Activated CD8-positive, alpha-beta memory T cell treated with anti-CD3 and anti-CD28 coated beads for 1 hour (primary cell): ENCODE data around the gene PRPF19.

ENCODE experiments used
- DNase-seq, 2 donors: peaks; one replicate each; pipeline ENCODE4 v3.0.0-alpha.2; 2020; ENCODE audit warnings: low read depth in 1 of 2; ENCODE audit errors: extremely low read depth in 1 of 2

Gene PRPF19

GRCh38 chr11:60924110-60924905, 17.9 kb upstream of the PRPF19 start, which contains the start of gene TMEM132A:
TMEM132A (plus strand) TSS chr11:60924460; CDS start chr11:60924634, 174 bp downstream.
- no peak for DNase-seq

DNA sequence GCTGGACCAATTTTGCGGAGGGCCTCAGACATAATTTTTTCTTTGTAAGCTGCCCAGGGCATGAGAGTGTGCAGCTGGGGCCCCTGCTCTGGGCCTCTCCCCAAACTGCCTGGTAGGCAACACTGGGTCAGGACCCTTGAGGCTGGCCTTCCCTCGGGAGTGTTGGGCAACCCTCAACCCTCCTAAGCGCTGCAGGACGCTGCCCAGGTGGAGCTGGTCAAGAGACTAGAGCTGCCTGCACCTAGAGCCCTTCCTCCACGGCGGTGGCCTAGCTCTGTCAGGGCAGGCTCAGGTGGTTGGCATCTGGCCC, 17.4 kb upstream of the PRPF19 start:
- DNase-seq, result no peak

DNA sequence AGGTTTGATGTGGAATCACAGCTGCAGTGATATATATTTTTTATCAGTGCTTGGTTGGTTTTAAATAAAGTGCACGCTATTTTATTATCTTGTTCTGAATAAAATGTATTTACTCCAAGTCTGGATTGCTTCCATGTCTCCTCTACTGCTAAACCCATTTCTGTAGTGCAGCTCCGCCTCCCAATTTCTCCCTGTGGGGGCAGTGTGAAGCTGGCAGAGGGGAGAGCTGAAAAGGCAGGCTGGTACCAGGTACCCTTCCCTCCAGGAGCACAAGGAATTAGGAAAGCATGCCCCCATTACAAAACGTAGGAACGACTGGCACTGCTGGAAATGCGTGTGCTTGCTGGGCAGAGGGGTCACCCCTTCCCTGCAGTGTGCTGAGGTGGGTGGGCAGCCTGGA, 16.9 kb upstream of the PRPF19 start:
- no peak for DNase-seq

DNA sequence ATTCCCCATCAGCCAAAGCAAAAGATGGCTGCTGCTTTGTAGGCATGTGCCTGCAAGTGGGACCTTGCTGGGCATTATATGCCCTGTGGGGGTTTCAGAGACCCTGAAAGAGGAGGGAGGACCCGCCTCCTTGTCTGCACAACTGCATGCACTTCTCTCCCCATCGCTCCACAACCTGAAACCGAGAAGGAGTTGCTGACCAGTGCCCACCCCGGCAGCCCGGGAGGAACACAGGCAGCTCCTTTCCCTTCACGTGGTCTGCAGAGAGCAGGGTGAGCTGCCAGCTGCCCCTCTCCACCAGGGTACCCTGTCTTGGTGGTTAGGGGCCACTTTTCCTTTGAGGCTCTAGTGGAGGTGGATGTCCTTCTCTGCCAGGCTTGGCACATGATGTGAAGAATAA, 16.5 kb upstream of the PRPF19 start:
- no peak for DNase-seq

GRCh38 chr11:60921777-60922335, 15.5 kb upstream of the PRPF19 start:
- no peak for DNase-seq

DNA sequence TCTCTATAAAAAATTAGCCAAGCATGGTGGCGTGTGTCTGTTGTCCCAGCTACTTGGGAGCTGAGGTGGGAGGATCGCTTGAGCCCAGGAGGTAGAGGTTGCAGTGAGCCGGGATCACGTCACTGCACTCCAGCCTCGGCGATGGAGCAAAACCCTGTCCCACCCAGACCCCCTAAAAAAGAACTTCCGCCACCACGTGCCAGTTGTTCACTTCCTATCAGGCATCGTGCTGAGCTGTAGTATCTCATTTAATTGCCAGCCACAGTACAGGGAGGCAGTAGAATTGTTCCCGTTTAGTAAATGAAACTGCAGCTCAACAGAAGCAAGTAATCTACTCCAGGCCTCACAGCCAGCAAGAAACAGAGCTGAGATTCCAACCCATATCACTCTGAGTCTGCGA, 14.9 kb upstream of the PRPF19 start:
- no peak for DNase-seq

GRCh38 chr11:60919956-60920355, 13.6 kb upstream of the PRPF19 start:
- no peak for DNase-seq

DNA sequence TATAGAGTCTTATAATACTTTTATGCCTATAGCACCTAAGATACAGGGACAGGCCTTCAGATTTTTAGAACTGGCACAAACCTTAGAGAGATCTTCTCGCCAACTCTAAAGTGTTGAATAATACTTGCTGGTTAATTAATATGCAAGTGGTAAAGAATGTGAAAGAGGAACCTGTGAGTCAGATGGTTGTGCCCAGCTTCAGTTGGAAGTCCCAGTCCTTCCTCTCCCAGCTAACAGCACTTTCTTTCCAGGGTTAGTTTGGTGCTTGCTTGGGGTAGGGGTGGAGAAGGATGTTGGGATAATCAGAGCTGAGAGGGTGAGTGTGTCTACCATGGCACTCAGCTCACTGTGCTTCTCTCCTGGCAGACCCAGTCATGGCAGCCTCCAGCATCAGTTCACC, 12.9 kb upstream of the PRPF19 start:
- no peak for DNase-seq

GRCh38 chr11:60918939-60919265, 12.5 kb upstream of the PRPF19 start:
- DNase-seq, result no peak

- DNase-seq, result no peak
Measured at GRCh38 chr11:60918251-60918938, 12.0 kb upstream of the PRPF19 start.

DNA sequence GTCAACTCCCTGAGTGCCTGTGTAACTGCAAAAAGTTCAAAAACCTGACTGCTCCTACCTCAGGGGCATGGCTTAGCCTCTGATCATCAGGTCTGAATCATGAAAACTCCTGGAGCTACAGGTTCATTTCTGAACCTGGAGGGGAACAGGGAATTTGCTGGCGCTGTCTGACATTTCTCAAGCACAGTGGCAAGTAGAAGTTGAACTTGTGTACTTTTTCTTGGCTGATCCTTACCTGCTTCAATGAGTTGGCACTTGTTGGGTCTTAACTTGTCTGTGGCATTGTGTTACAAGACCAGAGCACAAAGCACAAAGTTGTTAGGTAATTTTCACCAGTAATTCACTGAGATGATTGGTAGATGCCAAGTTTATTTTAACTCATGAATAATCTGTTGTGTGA, 10.9 kb upstream of the PRPF19 start:
- no peak for DNase-seq

- DNase-seq, result no peak
Measured at GRCh38 chr11:60916669-60917206, 10.4 kb upstream of the PRPF19 start.

- peak; percentile 42 to 47 for DNase-seq
Measured at GRCh38 chr11:60915248-60915914, 9.0 kb upstream of the PRPF19 start.

- DNase-seq, result no peak
Measured at GRCh38 chr11:60914633-60915247, 8.4 kb upstream of the PRPF19 start.

DNA sequence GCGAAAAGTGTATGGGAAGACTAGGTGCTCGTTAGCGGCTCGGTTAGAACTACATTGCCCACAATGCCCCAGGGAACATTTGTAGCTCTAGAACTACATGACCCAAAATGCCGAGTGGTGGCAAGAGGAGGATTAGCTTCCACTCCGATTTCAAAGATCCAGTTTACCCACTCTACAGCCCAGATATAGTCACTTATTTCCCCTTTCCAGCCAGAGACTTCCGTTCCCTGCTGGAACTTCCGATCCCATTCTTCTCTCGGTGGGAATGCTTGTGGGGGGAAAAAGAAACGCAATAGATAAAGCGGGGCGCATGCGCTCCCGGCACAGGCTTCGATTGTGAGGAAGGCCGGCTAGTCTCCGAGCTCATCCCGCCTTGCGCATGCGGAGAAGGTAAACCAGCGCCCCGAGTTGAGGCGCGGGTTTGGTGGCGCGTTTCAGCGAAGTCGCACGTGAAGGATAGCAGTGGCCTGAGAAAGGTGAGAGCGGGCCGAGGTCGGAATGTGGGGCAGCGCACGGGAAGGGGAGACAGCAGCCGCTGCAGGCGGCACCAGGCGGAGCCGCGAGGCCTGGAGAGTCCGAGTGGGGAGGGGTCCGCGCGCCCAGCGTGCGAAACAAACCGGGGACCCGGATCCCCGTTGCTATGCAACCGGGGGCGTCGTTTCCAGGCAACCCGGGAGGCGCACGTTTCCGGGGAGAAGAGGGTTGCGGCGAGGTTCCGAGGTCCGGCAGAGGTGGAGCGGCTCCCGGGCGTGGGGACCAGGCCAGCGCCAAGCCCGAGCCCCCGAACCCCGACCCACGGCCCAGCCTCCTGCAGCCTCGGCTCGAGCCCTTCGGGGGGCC, 7.6 kb upstream of the PRPF19 start, which contains the start of gene TMEM109:
Gene TMEM109 (plus strand): TSS at position 366 of the 840 bp plus-strand sequence. CDS start 5,536 bp downstream, outside the sequence.
- DNase-seq, result peak; percentile 70 to 76

- no peak for DNase-seq
Measured at GRCh38 chr11:60912851-60913528, 6.6 kb upstream of the PRPF19 start.

GRCh38 chr11:60912223-60912850, 6.0 kb upstream of the PRPF19 start:
- no peak for DNase-seq

DNA sequence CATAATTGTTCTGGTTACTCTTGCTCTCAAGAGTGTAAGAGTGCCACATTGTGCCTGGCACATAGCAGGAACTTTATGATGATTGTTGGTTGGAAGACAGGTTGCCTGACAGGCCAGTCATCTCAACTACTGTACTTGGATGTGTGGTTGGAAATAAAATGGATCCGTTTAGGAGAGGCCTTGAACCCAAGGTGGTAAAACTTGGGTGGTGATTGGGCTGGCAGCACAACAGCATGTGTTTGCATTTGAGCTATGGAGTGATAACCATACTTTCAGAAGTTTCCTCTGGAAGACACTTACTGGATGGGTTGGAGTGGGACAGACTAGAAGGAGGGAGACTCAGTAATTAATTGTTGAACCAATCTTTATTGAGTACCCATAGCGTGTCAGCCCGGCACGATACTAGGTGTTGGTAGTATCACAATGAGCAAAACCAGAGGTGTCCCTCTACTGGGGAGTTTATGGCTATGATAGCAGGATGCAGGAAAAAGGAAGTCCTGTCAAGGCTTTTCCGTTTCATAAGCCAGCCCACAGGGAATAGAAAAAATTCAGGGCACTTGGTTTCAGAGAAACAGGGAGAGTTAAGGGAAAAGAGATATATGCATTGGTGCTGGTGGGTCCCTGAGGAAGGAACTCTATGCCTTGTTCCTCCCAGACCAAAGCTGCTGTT, 4.5 kb upstream of the PRPF19 start:
- DNase-seq, result no peak
